T follicular helper cell (primary cell): ENCODE measurements around the gene LRFN4.
A peak's percentile ranks its signal among the peaks of the same experiment; 100 is the strongest.

Source experiments
- DNase-seq: peaks from one replicate; pipeline ENCODE4 v3.0.0-alpha.2; 2020; ENCODE audit warnings: low read depth

LRFN4 gene

DNA sequence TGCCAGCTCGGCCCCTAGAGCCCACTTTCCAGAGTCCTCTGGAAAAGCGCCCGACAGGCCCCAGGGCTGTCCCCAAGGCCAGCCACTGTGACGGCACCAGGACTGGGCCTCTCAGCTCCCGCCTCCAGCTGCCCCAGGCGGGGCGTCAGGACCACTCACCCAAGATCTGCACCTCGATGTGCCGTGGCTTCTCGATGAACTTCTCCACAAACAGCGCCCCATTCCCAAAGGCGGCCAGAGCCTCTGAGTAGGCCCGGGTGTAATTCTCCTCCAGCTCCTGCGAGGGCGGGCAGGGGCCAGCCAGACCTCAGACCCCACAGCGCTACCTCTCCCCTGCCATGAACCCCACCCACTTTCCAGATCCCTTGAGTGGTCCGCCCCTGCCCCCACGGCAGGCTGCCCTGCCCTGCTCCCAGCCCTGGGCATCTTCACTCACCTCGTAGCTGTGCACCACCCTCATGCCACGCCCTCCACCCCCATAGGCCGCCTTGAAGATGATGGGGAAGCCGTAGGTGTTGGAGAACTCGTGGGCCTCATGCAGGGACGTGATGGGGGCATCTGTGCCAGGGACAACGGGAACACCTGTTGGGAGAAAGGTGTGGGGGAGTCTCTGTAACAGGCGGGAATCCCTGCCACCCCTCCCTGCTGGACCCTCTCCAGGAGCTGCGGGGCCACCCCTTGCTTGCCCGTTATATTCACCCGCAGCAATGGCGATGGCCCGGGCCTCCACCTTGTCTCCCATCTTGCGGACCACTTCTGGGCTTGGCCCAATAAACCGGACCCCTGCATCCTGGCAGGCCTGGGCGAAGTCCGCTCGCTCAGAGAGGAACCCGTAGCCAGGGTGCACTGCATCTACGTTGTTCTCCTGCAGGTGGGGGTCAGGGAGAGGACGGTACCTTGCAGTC lies 14.0 kb downstream of the LRFN4 start:
- DNase-seq = no peak

DNA sequence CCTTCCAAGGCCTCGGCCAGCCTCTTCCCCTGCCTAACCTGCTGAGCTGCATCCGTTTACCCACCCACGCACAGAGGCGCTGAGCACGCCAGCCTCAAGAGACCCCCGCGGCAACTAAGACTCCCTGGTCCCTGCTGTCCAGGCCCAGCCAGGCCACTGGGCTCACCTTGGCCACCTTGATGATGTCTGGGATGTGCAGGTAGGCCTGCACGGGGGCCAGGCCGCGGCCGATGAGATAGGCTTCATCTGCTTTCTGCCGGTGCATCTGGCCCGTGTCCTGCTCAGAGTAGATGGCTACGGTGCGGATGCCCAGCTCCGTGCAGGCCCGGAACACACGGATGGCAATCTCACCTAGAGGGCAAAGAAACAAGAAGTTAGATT lies 14.6 kb downstream of the LRFN4 start:
- no peak for DNase-seq

DNA sequence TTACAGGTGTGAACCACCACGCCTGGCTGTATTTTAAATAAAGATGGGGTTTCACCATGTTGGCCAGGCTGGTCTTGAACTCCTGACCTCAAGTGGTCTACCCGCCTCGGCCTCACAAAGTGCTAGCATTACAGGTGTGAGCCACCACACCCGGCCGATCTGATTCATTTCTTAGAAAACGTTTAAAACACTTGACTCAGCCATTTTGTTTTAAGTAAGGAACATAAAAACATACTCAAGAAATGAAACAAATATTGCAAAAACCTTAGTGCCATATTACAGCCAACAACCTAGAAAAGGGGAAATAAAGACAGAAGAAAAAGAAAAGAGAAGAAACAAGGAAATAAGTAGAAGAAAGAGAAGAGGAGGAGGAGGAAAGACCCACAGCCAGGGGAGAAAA lies 17.4 kb downstream of the LRFN4 start:
- DNase-seq = no peak

DNA sequence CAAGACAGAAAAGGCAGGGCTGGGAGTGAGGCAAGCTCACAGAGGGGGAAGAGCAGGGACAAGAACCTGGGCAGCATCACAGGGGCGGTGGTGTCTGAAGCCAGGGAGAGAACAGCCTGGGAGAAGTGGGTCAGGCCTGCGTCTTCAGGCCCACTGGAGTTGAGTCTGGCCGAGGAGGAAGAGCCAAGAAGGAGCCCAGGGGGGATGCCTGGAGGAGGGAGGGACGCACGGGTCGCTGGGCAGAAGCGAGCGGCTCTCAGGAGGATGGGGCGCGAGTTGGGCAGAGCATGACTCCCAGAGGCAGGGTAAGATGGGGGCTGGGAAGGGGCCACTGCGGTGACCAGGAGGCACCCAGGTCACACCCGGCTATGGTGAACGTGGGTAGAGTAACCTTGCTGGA lies 18.5 kb downstream of the LRFN4 start:
- DNase-seq = no peak

DNA sequence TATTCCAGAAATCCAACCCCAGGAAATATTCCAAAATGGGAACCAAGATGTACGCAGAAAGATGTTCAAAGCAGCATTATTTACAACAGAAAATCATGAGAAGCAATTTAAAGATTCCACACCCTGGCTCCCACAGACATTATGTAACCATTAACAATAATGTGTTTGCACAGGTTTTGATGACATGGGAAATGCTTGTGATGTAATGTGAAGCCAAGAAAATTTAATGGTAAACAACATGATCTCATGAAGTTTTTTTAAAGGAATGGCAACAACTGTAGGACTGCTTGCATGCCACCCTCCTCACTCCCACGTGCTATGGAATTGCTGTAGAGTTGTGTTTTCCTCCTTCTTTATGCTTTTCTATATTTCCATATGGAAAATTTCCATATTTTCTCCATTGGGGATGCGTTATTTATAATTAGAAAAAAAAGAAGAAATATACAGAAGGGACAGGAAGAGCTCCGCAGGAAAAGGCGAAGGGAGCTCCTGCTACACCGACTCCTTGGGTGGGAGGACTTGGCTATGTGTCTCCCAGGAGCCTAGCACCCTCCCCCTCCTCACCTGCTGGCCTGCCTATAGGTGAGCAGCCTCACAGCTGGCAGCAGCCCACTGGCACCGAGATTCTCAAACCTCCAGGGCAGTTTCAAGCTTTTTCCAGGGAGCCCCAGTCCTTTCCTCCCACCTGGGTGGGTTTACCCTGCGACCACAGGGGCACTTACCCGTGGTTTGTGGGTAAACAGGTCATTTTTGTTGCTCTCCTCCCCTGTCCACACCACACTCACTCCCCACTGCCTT lies 20.9 kb downstream of the LRFN4 start:
- DNase-seq = no peak

DNA sequence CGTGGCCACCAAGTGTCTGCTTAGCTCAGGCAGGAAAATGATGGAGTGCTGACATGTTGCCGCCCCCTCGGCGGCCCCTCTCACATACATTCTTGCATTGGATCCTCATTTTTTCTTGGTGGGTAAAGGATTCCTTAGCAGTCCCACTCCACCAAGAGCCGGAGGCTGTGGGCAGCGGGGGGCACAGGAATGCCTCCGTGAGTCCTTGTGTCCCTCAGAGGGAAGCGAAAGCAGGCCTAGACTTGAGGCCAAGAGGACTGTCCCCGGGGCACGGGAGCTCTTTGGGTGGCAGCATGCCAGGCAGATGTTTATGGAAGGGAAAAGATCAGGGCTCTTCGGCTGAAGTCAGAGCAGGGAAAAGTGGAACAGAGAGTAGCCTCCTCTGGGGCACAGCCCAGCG lies 21.6 kb downstream of the LRFN4 start:
- DNase-seq = no peak

DNA sequence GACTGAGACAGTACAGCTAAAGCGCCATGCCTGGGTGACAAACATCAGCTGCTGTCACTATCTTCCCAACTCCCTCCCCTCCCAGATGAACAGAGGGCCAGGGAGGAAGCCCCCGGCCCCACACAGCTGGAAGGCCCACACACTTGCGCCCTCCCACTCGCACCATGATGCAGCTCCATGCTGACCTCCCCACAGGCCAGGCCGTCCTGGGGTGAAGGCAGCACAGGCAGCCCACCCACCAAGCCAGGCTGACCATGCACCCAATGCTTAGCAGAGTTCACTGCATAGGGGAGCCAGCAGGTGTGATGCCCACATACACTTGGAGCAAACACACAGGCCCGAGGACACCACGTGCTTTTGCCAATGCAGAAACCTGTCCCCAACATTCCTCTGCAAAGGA lies 22.1 kb downstream of the LRFN4 start:
- no peak for DNase-seq

DNA sequence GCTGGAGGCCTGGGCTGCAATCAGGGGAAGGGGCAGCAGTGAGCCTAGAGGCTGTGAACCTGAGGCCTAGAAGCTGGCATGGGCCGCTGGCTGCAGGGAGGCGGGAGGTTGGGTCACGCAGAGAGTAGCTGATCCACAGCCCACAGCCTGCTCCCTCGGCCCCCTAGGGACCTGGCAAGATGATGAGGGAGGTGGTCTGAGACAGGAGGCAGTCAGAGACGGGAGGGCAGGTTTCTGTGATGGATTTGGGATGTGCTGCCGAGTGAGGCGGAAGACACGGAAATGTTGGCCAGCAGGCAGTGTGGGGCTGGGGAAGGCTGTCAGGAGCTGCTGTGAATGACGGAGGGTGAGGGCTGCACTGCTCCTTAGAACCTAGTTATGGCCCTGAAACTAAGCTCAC lies 22.7 kb downstream of the LRFN4 start:
- no peak for DNase-seq

DNA sequence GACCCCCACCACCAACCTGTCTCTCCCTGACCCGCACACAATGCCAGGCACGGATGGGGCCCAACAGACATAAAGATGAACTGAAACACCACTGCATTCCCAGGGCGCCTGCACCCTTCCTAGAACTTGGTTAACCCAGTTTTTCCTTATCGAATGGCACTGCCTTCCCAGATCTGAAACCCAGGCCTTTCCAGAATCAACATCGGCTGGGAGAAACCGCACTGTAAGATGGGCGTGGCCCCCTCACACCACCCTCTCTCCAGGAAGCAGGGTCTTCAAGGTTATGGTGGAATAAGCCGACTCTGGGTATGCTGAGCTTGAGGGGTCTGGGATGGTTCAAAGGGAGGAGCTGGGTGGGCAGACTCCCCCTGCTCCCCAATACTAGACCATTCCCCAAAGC lies 23.1 kb downstream of the LRFN4 start:
- no peak for DNase-seq

DNA sequence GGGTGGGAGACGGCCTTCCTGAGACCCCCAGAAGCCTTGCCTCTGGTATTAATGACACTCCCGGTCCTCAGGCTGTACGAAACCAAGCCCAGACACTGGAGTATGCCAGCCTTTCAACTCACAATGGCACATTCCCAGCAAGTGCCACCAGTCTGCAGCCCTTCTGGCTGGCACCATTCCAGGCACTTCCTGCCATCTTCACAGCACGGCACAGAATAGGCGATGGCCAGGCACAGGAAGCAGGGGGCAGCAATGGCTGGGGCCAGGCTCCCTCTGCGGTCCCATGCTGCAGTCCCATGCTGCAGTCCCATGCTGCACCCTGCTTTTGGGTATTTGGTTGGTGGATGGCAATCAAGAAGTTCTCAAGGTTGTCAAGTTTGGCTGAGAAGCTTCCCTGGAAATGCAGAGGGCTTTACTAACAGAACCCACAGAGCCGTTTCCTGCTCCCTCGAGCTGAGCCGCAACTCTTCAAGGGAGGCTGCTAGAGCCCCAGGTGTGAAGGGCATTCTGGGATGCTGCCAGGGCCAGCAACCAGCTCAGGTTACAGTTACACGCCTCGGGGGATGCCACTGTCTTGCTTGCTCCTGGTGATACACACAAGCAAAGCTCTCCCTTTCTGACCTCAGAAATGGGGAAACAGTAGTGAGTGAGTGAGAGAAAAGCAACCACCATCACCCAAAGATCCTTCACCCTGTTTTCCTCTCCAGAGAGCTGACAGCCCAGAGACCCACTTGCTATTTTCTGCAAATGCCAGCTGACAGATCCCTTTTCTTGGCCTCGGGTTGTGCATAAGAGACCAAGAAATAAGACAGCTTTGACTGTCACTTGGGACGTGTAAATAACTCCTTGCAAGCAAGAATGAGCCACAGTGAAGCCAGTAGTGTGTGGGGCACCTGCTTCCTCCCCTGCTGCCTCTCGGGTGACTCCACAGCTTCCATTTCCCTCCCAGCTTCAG lies 23.9 kb downstream of the LRFN4 start:
- no peak for DNase-seq

DNA sequence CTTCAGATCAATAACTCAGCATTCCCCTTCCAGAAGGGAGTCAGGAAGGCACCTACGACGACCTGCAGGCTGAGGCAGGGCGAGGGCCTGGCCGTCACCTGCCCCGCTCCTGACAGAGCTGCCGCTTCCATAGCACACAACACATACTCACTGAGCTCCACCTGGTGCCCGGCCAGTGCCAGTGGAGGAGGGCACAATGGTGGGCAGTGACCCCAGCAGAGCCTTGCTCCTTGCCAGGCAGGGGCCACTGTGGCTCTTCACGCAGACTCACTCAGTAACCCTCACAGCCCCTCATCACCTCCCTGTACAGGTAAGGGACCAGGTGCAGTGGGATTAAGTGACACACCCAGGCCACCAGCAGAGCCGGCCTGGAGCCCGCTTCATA lies 24.6 kb downstream of the LRFN4 start:
- DNase-seq = no peak

DNA sequence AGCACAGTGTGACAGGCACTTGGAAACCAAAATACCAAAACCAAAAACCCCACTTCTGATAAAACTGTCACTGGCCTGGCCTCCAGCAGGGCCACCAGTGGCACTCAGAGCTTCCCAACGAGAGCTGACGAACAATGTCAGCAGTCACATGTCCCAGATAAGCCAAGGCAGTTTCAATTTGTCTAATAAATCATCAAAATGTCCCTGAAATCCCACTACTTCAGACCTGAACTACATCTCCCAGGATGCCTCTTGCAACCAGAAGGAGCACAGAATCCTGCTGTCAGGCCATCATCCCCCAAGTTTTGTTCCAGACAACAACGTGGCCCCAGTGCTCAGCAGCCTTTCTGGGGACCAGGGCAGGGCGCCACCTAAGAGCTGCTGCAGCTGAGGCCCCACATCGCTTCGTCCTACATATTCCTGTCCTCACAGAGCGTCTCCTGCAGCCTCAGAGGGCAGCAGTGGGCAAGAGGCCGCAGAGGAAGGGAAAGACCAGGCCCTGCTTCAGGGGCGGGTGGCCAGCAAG lies 25.1 kb downstream of the LRFN4 start:
- DNase-seq = no peak

DNA sequence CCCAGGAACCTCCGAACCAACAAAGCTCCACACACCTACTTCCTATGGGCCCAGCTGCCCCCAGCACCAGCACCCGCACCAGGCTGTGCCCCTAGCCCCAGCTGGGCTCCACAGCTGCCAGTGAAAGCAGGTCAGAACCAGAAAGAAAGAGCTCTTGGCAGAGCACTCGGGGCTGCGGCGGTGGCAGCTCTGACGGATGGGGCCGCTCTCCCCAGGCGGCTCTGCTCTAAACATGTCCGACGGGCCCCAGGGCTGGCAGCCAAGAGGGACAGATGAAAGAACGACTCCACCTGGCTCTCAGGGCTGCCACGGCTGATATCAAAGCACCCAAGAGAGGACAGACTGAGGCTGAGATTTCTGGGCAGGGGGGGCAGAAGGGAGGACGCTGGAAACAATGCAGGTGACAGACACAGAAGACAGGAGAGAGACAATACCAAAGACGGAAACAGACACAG lies 25.7 kb downstream of the LRFN4 start:
- no peak for DNase-seq

DNA sequence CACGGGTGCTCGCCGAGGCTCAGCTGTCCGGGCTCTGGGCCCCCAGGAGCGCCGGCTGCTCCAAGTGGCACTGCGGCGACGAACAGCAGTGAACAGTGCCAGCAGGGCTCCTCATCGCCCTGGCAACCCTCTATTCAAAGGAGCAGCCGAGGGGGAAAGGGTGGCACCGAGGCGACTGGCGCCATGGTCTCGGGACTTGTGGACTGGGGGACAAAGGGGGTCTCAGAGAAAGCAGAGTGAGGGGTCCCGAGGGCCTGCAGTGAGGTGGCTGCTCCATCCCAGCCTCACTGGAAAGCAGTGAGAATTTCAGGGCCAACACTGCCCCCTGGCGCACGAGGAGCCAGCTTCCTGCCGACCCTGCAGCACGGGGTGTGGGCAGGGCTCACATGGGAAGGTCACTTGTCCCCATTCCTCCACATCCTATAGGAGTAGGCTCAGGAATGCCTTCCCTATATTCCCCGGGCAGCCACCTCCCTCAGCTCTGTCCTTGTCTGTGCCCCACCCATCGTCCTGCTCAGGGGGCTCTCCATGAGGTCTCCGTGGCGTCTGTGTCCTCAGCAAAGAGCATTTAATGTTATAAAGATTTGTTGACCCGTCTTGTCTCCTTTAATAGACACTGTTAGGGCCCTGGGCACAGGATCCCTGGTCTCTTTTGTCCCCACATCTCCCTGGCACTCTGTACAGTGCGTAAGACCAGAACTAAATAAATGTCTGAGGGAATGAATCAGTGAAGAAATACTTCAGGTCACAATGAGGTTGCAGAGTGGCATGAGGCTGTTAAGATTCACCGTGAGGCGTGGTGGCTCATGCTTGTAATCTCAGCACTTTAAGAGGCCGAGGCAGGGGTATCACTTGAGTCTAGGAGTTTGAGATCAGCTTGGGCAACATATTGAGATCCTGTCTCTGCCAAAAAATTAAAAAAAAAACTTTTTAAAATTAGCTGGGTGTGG lies 26.4 kb downstream of the LRFN4 start:
- DNase-seq = peak; percentile 30

DNA sequence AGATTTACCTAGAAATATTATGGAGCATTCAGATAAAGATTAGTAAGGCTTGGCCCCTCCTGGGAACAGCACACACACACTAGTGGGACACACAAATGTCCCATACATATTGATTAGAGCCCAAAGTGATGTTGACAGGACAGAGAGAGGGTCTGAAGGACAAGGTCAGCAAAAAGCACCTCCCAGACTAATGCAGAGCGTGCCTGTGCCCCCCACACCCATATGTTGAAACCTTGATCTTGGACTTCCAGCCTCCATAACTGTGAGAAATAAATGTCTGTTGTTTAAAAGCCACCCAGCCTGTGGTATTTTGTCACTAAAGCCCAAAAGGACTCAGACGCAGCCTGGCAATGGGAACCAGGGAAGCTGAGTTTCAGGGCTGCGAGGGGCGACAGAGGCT lies 27.6 kb downstream of the LRFN4 start:
- DNase-seq = no peak

DNA sequence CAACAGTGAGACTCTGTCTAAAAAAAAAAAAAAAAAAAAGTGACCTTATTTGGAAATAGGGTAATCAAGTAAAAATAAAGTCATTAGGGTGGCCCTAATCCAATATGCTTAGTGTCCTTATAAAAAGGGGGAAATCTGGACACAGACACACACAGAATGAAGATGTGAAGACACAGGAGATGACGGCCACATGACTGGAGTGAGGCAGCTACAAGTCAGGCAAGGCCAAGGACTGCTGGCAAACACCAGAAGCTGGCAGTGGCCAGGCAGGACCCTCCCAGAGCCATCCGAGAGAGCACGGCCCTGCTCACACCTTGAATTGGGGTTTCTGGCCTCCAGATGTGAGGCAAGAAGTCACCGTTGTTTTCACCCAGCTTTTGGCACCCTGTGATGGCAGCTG lies 28.6 kb downstream of the LRFN4 start:
- no peak for DNase-seq

DNA sequence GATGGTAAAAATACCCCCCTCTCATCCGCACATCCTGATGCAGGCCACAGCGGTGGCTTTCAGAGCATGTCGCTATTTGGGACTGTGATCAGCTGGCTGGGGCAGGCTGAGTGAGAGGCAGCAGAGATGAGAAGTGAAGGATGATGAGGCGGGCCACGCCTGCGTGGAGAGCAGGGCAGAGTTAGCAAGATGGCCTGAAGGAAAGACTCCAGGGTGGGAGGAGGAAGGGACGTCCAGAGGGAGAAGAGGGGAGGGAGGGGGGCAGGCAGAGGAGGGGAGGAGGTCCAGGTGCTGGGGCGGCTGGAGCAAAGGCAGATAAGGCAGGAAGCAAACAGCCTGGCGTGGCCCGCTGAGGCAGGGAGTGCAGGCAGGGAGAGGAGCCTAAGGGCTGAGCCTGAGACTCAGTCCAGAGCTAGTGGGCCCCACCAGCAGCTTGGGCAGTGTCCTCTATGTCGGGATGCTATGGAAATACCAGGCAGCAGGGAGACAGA lies 29.1 kb downstream of the LRFN4 start:
- DNase-seq = no peak

DNA sequence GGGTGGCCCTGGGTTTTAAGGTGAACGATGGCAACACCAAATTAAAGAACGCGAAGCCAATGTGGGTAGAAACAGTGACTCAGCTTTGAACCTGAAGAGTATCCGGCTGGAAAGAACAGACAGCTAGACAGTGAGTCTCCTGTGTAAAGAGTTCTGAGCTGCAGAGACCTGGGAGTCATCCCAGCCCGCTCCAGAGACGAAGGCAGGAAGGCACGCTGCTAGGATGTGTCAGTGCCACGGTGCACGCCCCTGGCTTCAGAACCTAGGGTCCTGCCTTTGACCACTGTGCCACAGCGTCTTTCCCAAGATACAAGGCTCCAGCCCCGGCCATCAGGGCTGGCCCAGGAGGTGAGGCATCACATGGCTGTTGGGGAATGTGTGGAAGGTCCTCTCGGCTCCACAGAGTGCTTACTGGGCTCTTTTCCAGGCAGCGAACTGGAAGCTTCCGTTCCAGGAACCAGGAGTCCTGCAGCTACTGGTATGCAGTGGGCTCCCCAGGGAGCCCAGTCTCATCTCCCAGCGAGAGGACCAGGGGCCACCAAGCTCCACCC lies 29.9 kb downstream of the LRFN4 start:
- no peak for DNase-seq

DNA sequence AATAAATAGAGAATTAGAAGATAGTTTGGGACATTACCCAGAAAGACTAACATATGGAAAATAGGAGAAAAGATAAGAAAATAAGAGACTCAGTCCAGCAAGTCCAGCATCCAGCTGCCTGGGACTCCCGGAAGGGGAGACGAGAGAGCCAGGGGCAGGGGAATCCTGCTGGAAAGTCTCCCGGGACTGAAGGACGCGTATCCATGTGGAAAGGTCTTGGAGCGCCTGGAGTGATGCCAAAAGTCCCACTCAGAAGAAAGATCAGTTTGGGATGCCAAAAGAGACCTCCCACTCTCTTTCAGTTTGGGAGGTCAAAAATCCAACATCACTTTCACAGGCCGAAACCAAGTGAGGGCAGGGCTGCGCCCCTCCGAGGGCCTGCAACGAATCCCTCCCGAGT lies 30.7 kb downstream of the LRFN4 start:
- DNase-seq = no peak

DNA sequence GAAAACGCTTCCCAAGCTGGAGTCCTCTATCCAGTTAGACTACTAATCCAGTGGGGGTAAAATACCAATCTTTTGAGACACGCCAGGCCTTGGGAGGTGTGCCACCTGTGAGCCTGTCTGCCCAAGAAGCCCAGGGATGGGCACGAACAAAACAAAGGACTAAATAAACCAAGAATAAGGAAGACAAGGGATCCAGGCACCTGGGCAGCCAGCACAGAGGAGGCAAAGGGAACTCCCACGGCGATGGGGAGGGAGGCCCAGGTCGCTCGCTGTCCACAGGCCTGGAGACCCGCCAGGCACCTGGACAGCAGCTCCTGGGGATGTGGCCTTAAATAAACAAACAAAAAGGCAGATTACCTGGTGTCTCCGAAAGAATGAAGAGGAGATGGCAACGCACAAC lies 31.4 kb downstream of the LRFN4 start:
- no peak for DNase-seq
